H1 (cell line): ENCODE measurements around the gene AIFM1. TPM values are rescaled to one million over a fixed set of nuclear protein-coding genes. Genes with fewer than 3 reads are reported as not detected.

Source experiments
- BRCA1 ChIP-seq: IDR thresholded peaks from 2 replicates; pipeline ENCODE4 v1.6.1; 2012; ENCODE audit warnings: low read depth, low read length, improper control_type of control experiment
- CHD1 ChIP-seq: IDR thresholded peaks from 2 replicates; pipeline ENCODE4 v1.6.1; 2012; ENCODE audit warnings: low read depth, low read length, improper control_type of control experiment
- HDAC2 ChIP-seq, 2 experiments: fragments of 300-600 bp in 1 of 2; sonication (generic) in 1 of 2; IDR thresholded peaks; 2 replicates each; pipeline ENCODE4 v1.6.1; 2011 to 2012; ENCODE audit warnings: low read depth in 2 of 2, low read length in 2 of 2, mild to moderate bottlenecking in 2 of 2, moderate library complexity in 2 of 2, borderline replicate concordance in 1 of 2, inconsistent platforms in 1 of 2
- MAFK ChIP-seq: IDR thresholded peaks from 2 replicates; pipeline ENCODE4 v1.6.1; 2012; ENCODE audit warnings: low read depth, mild to moderate bottlenecking, improper control_type of control experiment, low read length
- RXRA ChIP-seq: IDR thresholded peaks from 2 replicates; pipeline ENCODE4 v1.6.1; 2011; ENCODE audit warnings: low read depth, mild to moderate bottlenecking, low read length, moderate library complexity; ENCODE audit not compliant: insufficient read depth
- TCF12 ChIP-seq: IDR thresholded peaks from 2 replicates; pipeline ENCODE4 v1.6.1; 2011; ENCODE audit warnings: low read depth, mild to moderate bottlenecking, low read length
- polyA plus RNA-seq, 7 experiments: library from polyadenylated mRNA; depleted of rRNA in 3 of 7; stranded (reverse) in 5 of 7; unstranded in 2 of 7; fragments of >200 nt in 5 of 7; fragments of 200-250 nt in 2 of 7; gene quantifications; 1 replicate in 5 of 7; 2 replicates in 1 of 7; 4 replicates in 1 of 7; pipeline versions ENCODE4 v1.2.1 to v1.2.3, GENCODE V29; 2011 to 2013; ENCODE audit warnings: missing spikeins in 2 of 7, mixed read lengths in 2 of 7
- total RNA-seq: library from RNA; stranded (reverse); fragmentation: NEBNext Ultra II Directional; extraction: Animal tissue kit (Norgen Biotek cat#: 25700); gene quantifications from 2 replicates; pipeline ENCODE4 v1.2.1, GENCODE V29; 2021
- TF ChIP-seq, protein P1 (sequence below): IDR thresholded peaks from 2 replicates; pipeline ENCODE4 v1.6.1; 2012; ENCODE audit warnings: inconsistent platforms
- TF ChIP-seq, protein P2 (sequence below): IDR thresholded peaks from 2 replicates; pipeline ENCODE4 v1.6.1; 2011; ENCODE audit warnings: low read length, improper control_type of control experiment

Gene AIFM1
- total and polyA plus RNA-seq, 2 of the 8 experiments (the other 6 are each of a cell fraction or from before 2014, with no cell fraction given), result 34.1 to 55.4 TPM

DNA sequence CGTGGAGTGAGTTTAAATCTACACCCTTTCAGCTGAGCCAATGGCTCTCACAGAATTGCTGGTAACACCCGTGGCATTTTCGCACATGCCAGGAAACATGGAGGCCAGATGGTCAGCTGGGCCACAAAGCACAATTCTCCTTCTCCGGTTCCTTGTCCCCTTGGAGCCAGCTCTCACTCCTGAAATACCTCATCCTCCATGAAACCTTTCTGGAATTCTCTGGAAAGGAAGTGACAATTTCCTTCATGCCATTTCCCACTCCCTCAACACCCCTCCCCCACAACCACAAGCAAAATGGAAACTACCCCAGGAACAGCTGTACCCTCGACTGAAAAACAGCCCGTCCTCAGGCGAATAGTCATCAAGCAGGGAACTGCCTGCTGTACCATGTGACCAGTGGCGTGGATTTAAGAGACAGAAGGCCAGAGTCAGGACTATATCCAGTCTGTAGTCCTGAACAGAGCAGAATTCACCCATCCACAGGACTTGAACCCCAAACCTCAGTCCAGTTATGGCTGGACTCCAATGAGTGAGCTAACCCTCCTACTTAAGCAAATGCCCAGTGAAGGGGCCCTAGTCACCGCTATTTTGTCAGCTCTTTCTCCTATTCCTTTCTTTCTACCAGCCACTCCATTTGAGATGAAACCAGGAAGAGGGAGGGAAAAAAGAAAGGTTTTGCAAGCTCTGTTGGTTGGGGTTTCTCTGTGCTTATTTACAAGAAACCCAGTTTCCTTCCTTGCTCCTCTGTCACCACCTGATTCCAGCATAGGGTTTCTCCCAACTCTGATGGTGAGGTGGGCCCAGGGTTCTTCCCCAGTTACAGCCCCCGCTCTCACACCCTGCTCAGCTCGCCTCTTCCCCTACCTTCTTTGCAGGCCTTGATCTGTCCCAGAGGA lies 79.8 kb downstream of the AIFM1 start (continued):
- TF ChIP-seq HDAC2 (IDR thresholded peaks at IDR 0.05; ENCODE audit: borderline replicate concordance in 1 of 2, low read depth in 2 of 2, low read length in 2 of 2), result no peak
- TF ChIP-seq, protein P1, sequence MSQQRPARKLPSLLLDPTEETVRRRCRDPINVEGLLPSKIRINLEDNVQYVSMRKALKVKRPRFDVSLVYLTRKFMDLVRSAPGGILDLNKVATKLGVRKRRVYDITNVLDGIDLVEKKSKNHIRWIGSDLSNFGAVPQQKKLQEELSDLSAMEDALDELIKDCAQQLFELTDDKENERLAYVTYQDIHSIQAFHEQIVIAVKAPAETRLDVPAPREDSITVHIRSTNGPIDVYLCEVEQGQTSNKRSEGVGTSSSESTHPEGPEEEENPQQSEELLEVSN, result no peak
- TF ChIP-seq CHD1, result no peak
- TF ChIP-seq, protein P2, sequence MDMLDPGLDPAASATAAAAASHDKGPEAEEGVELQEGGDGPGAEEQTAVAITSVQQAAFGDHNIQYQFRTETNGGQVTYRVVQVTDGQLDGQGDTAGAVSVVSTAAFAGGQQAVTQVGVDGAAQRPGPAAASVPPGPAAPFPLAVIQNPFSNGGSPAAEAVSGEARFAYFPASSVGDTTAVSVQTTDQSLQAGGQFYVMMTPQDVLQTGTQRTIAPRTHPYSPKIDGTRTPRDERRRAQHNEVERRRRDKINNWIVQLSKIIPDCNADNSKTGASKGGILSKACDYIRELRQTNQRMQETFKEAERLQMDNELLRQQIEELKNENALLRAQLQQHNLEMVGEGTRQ, result no peak
- TF ChIP-seq MAFK, result no peak
- no peak for TF ChIP-seq BRCA1
- TF ChIP-seq RXRA, result no peak
- TF ChIP-seq TCF12, result no peak
